Mesodermal cell (in vitro differentiated cells): ENCODE measurements around the gene TRAPPC2L.
"Not testable (repeated sequence)": the region's sequence is repeated elsewhere in the genome, so short reads cannot be mapped to it uniquely, and the experiment has no call there.

Experiments used
- H3K27ac ChIP-seq: 2 replicates; pipeline ENCODE4 v1.7.0; 2013; ENCODE audit warnings: mild to moderate bottlenecking, low read depth, low read length, moderate library complexity; ENCODE audit not compliant: severe bottlenecking
- H3K36me3 ChIP-seq: 2 replicates; pipeline ENCODE4 v1.7.1; 2013; ENCODE audit warnings: mild to moderate bottlenecking, low read length, moderate library complexity; ENCODE audit not compliant: control insufficient read depth, insufficient read depth
- H3K4me1 ChIP-seq: one replicate; pipeline ENCODE4 v1.7.1; 2013; ENCODE audit warnings: mild to moderate bottlenecking, low read length; ENCODE audit not compliant: insufficient read depth, control insufficient read depth, poor library complexity, severe bottlenecking
- H3K4me3 ChIP-seq: 2 replicates; pipeline ENCODE4 v1.7.0; 2013; ENCODE audit warnings: low read length, control low read depth, mild to moderate bottlenecking; ENCODE audit not compliant: insufficient read depth, poor library complexity, severe bottlenecking; ENCODE audit errors: extremely low read depth
- H3K9me3 ChIP-seq: 2 replicates; pipeline ENCODE4 v1.7.1; 2013; ENCODE audit warnings: mild to moderate bottlenecking, low read length, moderate library complexity; ENCODE audit not compliant: control insufficient read depth
- WGBS, 2 experiments: methylation state at CpG; one replicate each; pipeline ENCODE4 v1.1.5; 2013; ENCODE audit warnings: missing lambda C conversion rate in 2 of 2; ENCODE audit not compliant: insufficient coverage in 2 of 2; 5-methylcytosine and 5-hydroxymethylcytosine counted together

The TRAPPC2L gene

GRCh38 chr16:88820385-88821025, 36.4 kb upstream of the TRAPPC2L start:
- WGBS, 2 experiments, result 88 to 90% methylated on average over 18 to 20 of the region's 20 CpGs
- no peaks in the 10 kb centered on the region for H3K36me3 ChIP-seq
- no peak overlapping the region for H3K4me3 ChIP-seq
- no peaks in the 10 kb centered on the region for H3K9me3 ChIP-seq
- H3K4me1 ChIP-seq, result peaks cover 12% of the 10 kb centered on the region
- no peak overlapping the region for H3K27ac ChIP-seq

- no peak overlapping the region for H3K27ac ChIP-seq
- H3K36me3 ChIP-seq, result no peaks in the 10 kb centered on the region
- H3K4me1 ChIP-seq, result peaks cover 12% of the 10 kb centered on the region
- no peaks in the 10 kb centered on the region for H3K9me3 ChIP-seq
- 92% methylated on average over 18 to 21 of the region's 22 CpGs for whole genome bisulfite sequencing, 2 experiments
- H3K4me3 ChIP-seq, result no peak overlapping the region
These were observed 35.6 kb upstream of the TRAPPC2L start for GRCh38 chr16:88821168-88821850.

GRCh38 chr16:88822281-88823040, 34.5 kb upstream of the TRAPPC2L start:
- no peak overlapping the region for H3K27ac ChIP-seq
- peaks cover 11% of the 10 kb centered on the region for H3K4me1 ChIP-seq
- WGBS, 2 experiments, result 93% methylated on average over 18 to 23 of the region's 24 CpGs
- H3K4me3 ChIP-seq, result no peak overlapping the region
- H3K9me3 ChIP-seq, result no peaks in the 10 kb centered on the region
- H3K36me3 ChIP-seq, result no peaks in the 10 kb centered on the region

GRCh38 chr16:88823646-88824045, 33.3 kb upstream of the TRAPPC2L start:
- H3K4me3 ChIP-seq, H3K9me3 ChIP-seq, H3K36me3 ChIP-seq, H3K27ac ChIP-seq, H3K4me1 ChIP-seq: not testable (repeated sequence)
- WGBS, 2 experiments, result 94 to 98% methylated on average over 19 to 24 of the region's 31 CpGs

- WGBS, 2 experiments, result 90 to 95% methylated on average over 23 to 26 of the region's 33 CpGs
- Histone ChIP-seq H3K4me1 (no peaks in the 10 kb centered on the region), H3K9me3 (no peaks in the 10 kb centered on the region), H3K27ac (no peak overlapping the region), H3K4me3 (no peak overlapping the region), H3K36me3 (no peaks in the 10 kb centered on the region)
These were observed 32.5 kb upstream of the TRAPPC2L start for GRCh38 chr16:88824256-88825077.

GRCh38 chr16:88825146-88825545, 31.8 kb upstream of the TRAPPC2L start:
- no peak overlapping the region for H3K4me3 ChIP-seq
- 95 to 100% methylated on average over 4 to 7 of the region's 12 CpGs for WGBS, 2 experiments
- H3K9me3 ChIP-seq, result no peaks in the 10 kb centered on the region
- H3K4me1 ChIP-seq, result no peaks in the 10 kb centered on the region
- no peaks in the 10 kb centered on the region for H3K36me3 ChIP-seq
- no peak overlapping the region for H3K27ac ChIP-seq

GRCh38 chr16:88826070-88826840, 30.7 kb upstream of the TRAPPC2L start:
- Histone ChIP-seq H3K9me3 (no peaks in the 10 kb centered on the region), H3K27ac (no peak overlapping the region), H3K36me3 (no peaks in the 10 kb centered on the region), H3K4me3 (no peak overlapping the region), H3K4me1 (no peaks in the 10 kb centered on the region)
- WGBS, 2 experiments, result 93 to 95% methylated on average over 26 of the region's 26 CpGs

- no peaks in the 10 kb centered on the region for H3K36me3 ChIP-seq
- H3K4me3 ChIP-seq, result no peak overlapping the region
- H3K27ac ChIP-seq, result no peak overlapping the region
- no peaks in the 10 kb centered on the region for H3K9me3 ChIP-seq
- WGBS, 2 experiments, result 93 to 96% methylated on average over 16 to 21 of the region's 21 CpGs
- no peaks in the 10 kb centered on the region for H3K4me1 ChIP-seq
These were observed 29.2 kb upstream of the TRAPPC2L start for GRCh38 chr16:88827727-88828126.

- no peaks in the 10 kb centered on the region for H3K36me3 ChIP-seq
- WGBS, 2 experiments, result 92% methylated on average over 23 to 24 of the region's 24 CpGs
- H3K4me1 ChIP-seq, result no peaks in the 10 kb centered on the region
- no peak overlapping the region for H3K27ac ChIP-seq
- H3K4me3 ChIP-seq, result no peak overlapping the region
- H3K9me3 ChIP-seq, result no peaks in the 10 kb centered on the region
These were observed 28.2 kb upstream of the TRAPPC2L start for GRCh38 chr16:88828711-88829110.

GRCh38 chr16:88830258-88830657, 26.7 kb upstream of the TRAPPC2L start:
- Histone ChIP-seq H3K27ac (no peak overlapping the region), H3K4me3 (no peak overlapping the region), H3K4me1 (no peaks in the 10 kb centered on the region), H3K9me3 (no peaks in the 10 kb centered on the region), H3K36me3 (no peaks in the 10 kb centered on the region)
- 84 to 91% methylated on average over 11 of the region's 11 CpGs for WGBS, 2 experiments
